ENCODE measurements around the gene ENTPD2.

GRCh38 chr9:137030006-137030405 is 23.9 kb downstream of the ENTPD2 start:
- TF ChIP-seq POLR2AphosphoS5 (IDR thresholded peaks at IDR 0.05; ENCODE audit: borderline replicate concordance, low read depth, low read length), result no peak
- no peak for TF ChIP-seq EZH2 (IDR thresholded peaks at IDR 0.05)

Measured in SK-N-MC (cell line).